ENCODE measurements around the gene IGSF8. TPM values are rescaled to one million over a fixed set of nuclear protein-coding genes. Genes with fewer than 3 reads are reported as not detected.

IGSF8 gene
- polyA plus RNA-seq, 1 of the 3 experiments (the other 2 are of a cell fraction) = 67.9 TPM

GRCh38 chr1:160125746-160126145, 27.3 kb upstream of the IGSF8 start:
- Histone ChIP-seq H3K9me3 (no peaks in the 10 kb centered on the region), H3K27me3 (ENCODE audit: insufficient read depth) (no peaks in the 10 kb centered on the region), H3K4me1 (ENCODE audit: control insufficient read depth in 1 of 2, insufficient read depth in 2 of 2, low read depth in 1 of 2, low read length in 1 of 2) (peaks cover 0 to 8% of the 10 kb centered on the region in 2 experiments; a peak in 1 of 4 replicates), H3K9me2 (no peaks in the 10 kb centered on the region), H4K20me1 (ENCODE audit: insufficient read depth) (no peaks in the 10 kb centered on the region), H3K4me3 (ENCODE audit: low read depth in 2 of 2, low read length in 1 of 2) (no peak overlapping the region), H3K9ac (no peak overlapping the region), H3K27ac (ENCODE audit: low read depth in 2 of 2, low read length in 1 of 2) (no peak overlapping the region), H3K36me3 (replicated peaks in 1 of 2; ENCODE audit: control insufficient read depth in 1 of 2, insufficient read depth in 2 of 2, low read length in 1 of 2) (no peaks in the 10 kb centered on the region), H3K4me2 (no peak overlapping the region), H3K79me2 (ENCODE audit: insufficient read depth) (no peaks in the 10 kb centered on the region), H3F3A (replicated peaks; ENCODE audit: insufficient read depth) (no peaks in the 10 kb centered on the region), H2AFZ (ENCODE audit: low read depth) (no peak overlapping the region)
- no peak for DNase-seq
- ChIA-PET CTCF (interaction anchor here (0.7 to 1.1 kb wide), 3 partner anchors 24 to 251 kb away, joined by 3 read pairs; no protein-coding TSS in a partner anchor), POLR2A (no interaction called here)
- TF ChIP-seq EZH2phosphoT487 (IDR thresholded peaks at IDR 0.05; ENCODE audit: borderline replicate concordance, low read depth) (no peak), RAD21 (IDR thresholded peaks at IDR 0.05; ENCODE audit: low read length) (no peak), FOSL2 (IDR thresholded peaks at IDR 0.05; ENCODE audit: borderline replicate concordance, low read depth) (no peak), TEAD4 (IDR thresholded peaks at IDR 0.05; ENCODE audit: borderline replicate concordance, insufficient read depth) (no peak), REST (IDR thresholded peaks at IDR 0.05; ENCODE audit: low read depth, low read length) (no peak), JUND (IDR thresholded peaks at IDR 0.05) (no peak), ELF1 (IDR thresholded peaks at IDR 0.05) (no peak), PBX3 (IDR thresholded peaks at IDR 0.05) (no peak), MEF2A (IDR thresholded peaks at IDR 0.05; ENCODE audit: borderline replicate concordance, low read depth) (no peak), TCF12 (IDR thresholded peaks at IDR 0.05) (no peak), IRF3 (IDR thresholded peaks at IDR 0.05; ENCODE audit: low read depth, low read length) (no peak), FOXM1 (IDR thresholded peaks at IDR 0.05; ENCODE audit: low read depth) (no peak), TAF1 (IDR thresholded peaks at IDR 0.05; ENCODE audit: borderline replicate concordance, low read depth, low read length) (no peak), CHD2 (IDR thresholded peaks at IDR 0.05; ENCODE audit: low read length, partially characterized antibody) (no peak), POLR2AphosphoS5 (IDR thresholded peaks at IDR 0.05; ENCODE audit: low read depth, low read length) (no peak)
- WGBS (ENCODE audit: low lambda C conversion rate) = 61% methylated on average over 1 of the region's 1 CpG

Data from SK-N-SH (cell line).